ACHN (cell line): ENCODE data around the gene MAP4K5.
"Not testable (repeated sequence)": the region's sequence is repeated elsewhere in the genome, so short reads cannot be mapped to it uniquely, and the experiment has no call there.

Experiments used
- DNase-seq: peaks from one replicate; pipeline ENCODE4 v3.0.0-alpha.2; 2015
- in situ Hi-C: cut with HindIII; loops from 2 replicates; pipeline ENCODE4 v1.10.0; 2017; ENCODE audit warnings: low sequenced_read_pairs, low pct_ligation_motif_present, low pct_unique_long_range_greater_than_20kb

MAP4K5 gene

GRCh38 chr14:50532502-50533240 lies at the start of gene MAP4K5:
Gene MAP4K5 (minus strand): TSS chr14:50532569. CDS start chr14:50532049, 520 bp downstream.
- peak; percentile 89 for DNase-seq
- in situ Hi-C loops, result no loop called here

- in situ Hi-C loops, result no loop called here
These were observed 46.1 kb upstream of the MAP4K5 start for GRCh38 chr14:50578433-50578832.

GRCh38 chr14:50577982-50578381 lies 45.6 kb upstream of the MAP4K5 start:
- no peak for DNase-seq
- in situ Hi-C loops, result no loop called here

More at GRCh38 chr14:50578433-50578832, 46.1 kb upstream of the MAP4K5 start:
- DNase-seq, result no peak

GRCh38 chr14:50575769-50576168 lies 43.4 kb upstream of the MAP4K5 start:
- DNase-seq, result no peak
- in situ Hi-C loops, result no loop called here

GRCh38 chr14:50573862-50574261 lies 41.5 kb upstream of the MAP4K5 start:
- in situ Hi-C loops, result no loop called here
- DNase-seq, result no peak

GRCh38 chr14:50569714-50570274 lies 37.4 kb upstream of the MAP4K5 start:
- no peak for DNase-seq
- in situ Hi-C loops, result no loop called here

GRCh38 chr14:50562841-50563240 lies 30.5 kb upstream of the MAP4K5 start:
- DNase-seq, result no peak

GRCh38 chr14:50560931-50561285 lies 28.5 kb upstream of the MAP4K5 start:
- peak; percentile 70 for DNase-seq

More at GRCh38 chr14:50562841-50563240, 30.5 kb upstream of the MAP4K5 start:
- in situ Hi-C loops, result no loop called here

GRCh38 chr14:50559990-50560930 lies 27.9 kb upstream of the MAP4K5 start, which contains the start of gene ATL1:
Gene ATL1 (plus strand): TSS chr14:50560145. CDS start chr14:50560266, 121 bp downstream.
- DNase-seq, result peak; percentile 77
- in situ Hi-C loops, result no loop called here

More at GRCh38 chr14:50560931-50561285, 28.5 kb upstream of the MAP4K5 start:
- in situ Hi-C loops, result no loop called here

GRCh38 chr14:50552796-50553195 lies 20.4 kb upstream of the MAP4K5 start:
- in situ Hi-C loops, DNase-seq: not testable (repeated sequence)

- in situ Hi-C loops, result no loop called here
- no peak for DNase-seq
These were observed 19.5 kb upstream of the MAP4K5 start for GRCh38 chr14:50551877-50552276.

GRCh38 chr14:50550294-50550693 lies 17.9 kb upstream of the MAP4K5 start:
- no peak for DNase-seq
- in situ Hi-C loops, result no loop called here

- no peak for DNase-seq
- in situ Hi-C loops, result no loop called here
These were observed 13.2 kb upstream of the MAP4K5 start for GRCh38 chr14:50545618-50546017.

GRCh38 chr14:50544911-50545310 lies 12.5 kb upstream of the MAP4K5 start:
- DNase-seq, result no peak
- in situ Hi-C loops, result no loop called here

- peak; percentile 46 for DNase-seq
- in situ Hi-C loops, result no loop called here
These were observed 10.6 kb upstream of the MAP4K5 start for GRCh38 chr14:50542941-50543418.

GRCh38 chr14:50541159-50541567 lies 8.8 kb upstream of the MAP4K5 start:
- no peak for DNase-seq
- in situ Hi-C loops, result no loop called here

GRCh38 chr14:50539051-50539450 lies 6.7 kb upstream of the MAP4K5 start:
- DNase-seq, result no peak
- in situ Hi-C loops, result no loop called here

GRCh38 chr14:50538034-50538433 lies 5.7 kb upstream of the MAP4K5 start:
- in situ Hi-C loops, DNase-seq: not testable (repeated sequence)

GRCh38 chr14:50534997-50535396 lies 2.6 kb upstream of the MAP4K5 start:
- no peak for DNase-seq
- in situ Hi-C loops, result no loop called here
